MCF 10A (cell line): ENCODE data around the gene TMEM260. TPM values are rescaled to one million over a fixed set of nuclear protein-coding genes. Genes with fewer than 3 reads are reported as not detected.
A peak's percentile ranks its signal among the peaks of the same experiment; 100 is the strongest.

Experiments used
- BruUV-seq: library from RNA; stranded (reverse); fragments of 400-500 nt; replicated peaks from 2 replicates; lab custom pipeline; 2021; lab: Mats Ljungman, UMichigan
- CTCF ChIA-PET: fragments of 300-600 bp; sonication (Branson Sonifier 250); formaldehyde crosslinking; extraction: SDS; loops from one replicate; lab custom pipeline; 2021; ENCODE audit warnings: antibody characterized with exemption, inconsistent platforms; lab: Yijun Ruan, JAX
- POLR2A ChIA-PET: fragments of 300-600, 350-650 bp; sonication (Branson Sonifier 250); formaldehyde crosslinking; extraction: SDS; loops from one replicate; lab custom pipeline; 2020; ENCODE audit warnings: antibody characterized with exemption, inconsistent platforms; lab: Yijun Ruan, JAX
- DNase-seq: peaks from one replicate; pipeline ENCODE4 v3.0.0-alpha.2; 2018; ENCODE audit not compliant: unreplicated experiment
- H3K27ac Mint-ChIP-seq: one replicate; pipeline ENCODE4 v1.8.0; 2022; ENCODE audit warnings: mild to moderate bottlenecking, low read depth, mixed read lengths; ENCODE audit not compliant: unreplicated experiment
- H3K27me3 Mint-ChIP-seq: one replicate; pipeline ENCODE4 v1.8.0; 2022; ENCODE audit warnings: mixed read lengths; ENCODE audit not compliant: insufficient read depth, unreplicated experiment
- H3K36me3 Mint-ChIP-seq: one replicate; pipeline ENCODE4 v1.8.0; 2022; ENCODE audit warnings: mild to moderate bottlenecking, moderate library complexity, mixed read lengths; ENCODE audit not compliant: insufficient read depth, unreplicated experiment
- H3K4me1 Mint-ChIP-seq: one replicate; pipeline ENCODE4 v1.8.0; 2022; ENCODE audit warnings: mixed read lengths; ENCODE audit not compliant: insufficient read depth, unreplicated experiment
- H3K4me3 Mint-ChIP-seq: one replicate; pipeline ENCODE4 v1.8.0; 2022; ENCODE audit warnings: mild to moderate bottlenecking, moderate library complexity, mixed read lengths; ENCODE audit not compliant: unreplicated experiment
- H3K9me3 Mint-ChIP-seq: one replicate; pipeline ENCODE4 v1.8.0; 2022; ENCODE audit warnings: mixed read lengths; ENCODE audit not compliant: unreplicated experiment
- CTCF ChIP-seq: fragments of 200-600 bp; IDR thresholded peaks from one replicate; pipeline ENCODE4 v1.8.0; 2022; ENCODE audit warnings: antibody characterized with exemption, mild to moderate bottlenecking; ENCODE audit not compliant: unreplicated experiment
- intact Hi-C: fragments of 100-400 bp; cut with micrococcal nuclease; formaldehyde crosslinking; loops from 2 replicates; pipeline ENCODE4 v1.14.1; 2022
- total RNA-seq: library from RNA; stranded (reverse); gene quantifications from 2 replicates; pipeline ENCODE4 v1.2.3, GENCODE V29; 2022

The TMEM260 gene
- total RNA-seq, 1 experiment from 2014 or later: 20.8 TPM

- CTCF ChIA-PET: interaction anchor here (0.9 kb wide), 1 partner anchor 11 kb away, joined by 3 read pairs; no protein-coding TSS in a partner anchor
- Mint-ChIP-seq H3K27me3 (no peaks in the 10 kb centered on the region), H3K27ac (no peak overlapping the region), H3K36me3 (peaks cover 4% of the 10 kb centered on the region), H3K4me1 (no peaks in the 10 kb centered on the region), H3K4me3 (no peak overlapping the region), H3K9me3 (peaks cover 5% of the 10 kb centered on the region)
- intact Hi-C loops: no loop called here
- POLR2A ChIA-PET: interaction anchor here (0.7 kb wide), 1 partner anchor 562 kb away, joined by 3 read pairs; no protein-coding TSS in a partner anchor
- no TSS peak for BruUV-seq
- DNase-seq: no peak
- no peak for TF ChIP-seq CTCF
Measured at GRCh38 chr14:56676042-56676441, 96.4 kb downstream of the TMEM260 start.

- intact Hi-C loops: no loop called here
- Mint-ChIP-seq H3K27ac (no peak overlapping the region), H3K4me1 (no peaks in the 10 kb centered on the region), H3K27me3 (no peaks in the 10 kb centered on the region), H3K4me3 (no peak overlapping the region), H3K9me3 (peaks cover under 1% of the 10 kb centered on the region), H3K36me3 (peaks cover 4% of the 10 kb centered on the region)
- TF ChIP-seq CTCF: no peak
- ChIA-PET CTCF (interaction anchor here (0.5 kb wide), 1 partner anchor 174 kb away, joined by 3 read pairs; no protein-coding TSS in a partner anchor), POLR2A (no interaction called here)
- BruUV-seq: no TSS peak
- DNase-seq: no peak
Measured at GRCh38 chr14:56678838-56679237, 99.2 kb downstream of the TMEM260 start.

- no peak overlapping the region for H3K27ac Mint-ChIP-seq
- peak; percentile 9 for DNase-seq
- H3K27me3 Mint-ChIP-seq: no peaks in the 10 kb centered on the region
- no peak overlapping the region for H3K4me3 Mint-ChIP-seq
- CTCF ChIA-PET: interaction anchor here (0.6 to 1.2 kb wide), 6 partner anchors 11 to 621 kb away, joined by 3 to 6 read pairs (median 4); no protein-coding TSS in a partner anchor
- POLR2A ChIA-PET: no interaction called here
- H3K4me1 Mint-ChIP-seq: no peaks in the 10 kb centered on the region
- no peaks in the 10 kb centered on the region for H3K36me3 Mint-ChIP-seq
- BruUV-seq: no TSS peak
- intact Hi-C loops: no loop called here
- TF ChIP-seq CTCF: no peak
- H3K9me3 Mint-ChIP-seq: no peaks in the 10 kb centered on the region
Measured at GRCh38 chr14:56686416-56686815, 106.8 kb downstream of the TMEM260 start.

GRCh38 chr14:56687123-56687522 lies 107.5 kb downstream of the TMEM260 start:
- Mint-ChIP-seq H3K4me3 (no peak overlapping the region), H3K4me1 (no peaks in the 10 kb centered on the region), H3K27ac (no peak overlapping the region), H3K9me3 (no peaks in the 10 kb centered on the region), H3K27me3 (peaks cover 1% of the 10 kb centered on the region), H3K36me3 (no peaks in the 10 kb centered on the region)
- intact Hi-C loops: no loop called here
- POLR2A ChIA-PET: interaction anchor here (0.7 kb wide), 1 partner anchor 128 kb away, joined by 3 read pairs; no protein-coding TSS in a partner anchor
- BruUV-seq: no TSS peak
- no peak for DNase-seq
- CTCF ChIA-PET: interaction anchor here (0.6 to 1.2 kb wide), 3 partner anchors 11 to 608 kb away, joined by 3 to 5 read pairs (median 3); no protein-coding TSS in a partner anchor
- no peak for TF ChIP-seq CTCF
